ENCODE results near the gene AMPD2.

- TF ChIP-seq CTCF (IDR thresholded peaks at IDR 0.05): no peak
- no peak for TF ChIP-seq POLR2A (IDR thresholded peaks at IDR 0.05)
Measured at GRCh38 chr1:109579491-109579890, 40.1 kb upstream of the AMPD2 start.
